Measurements from ENCODE around the gene KCNK5. TPM values are rescaled to one million over a fixed set of nuclear protein-coding genes. Genes with fewer than 3 reads are reported as not detected.

The KCNK5 gene
- total RNA-seq, 4 donors from 2014 or later = 16.7 to 20.0 (median 18.4) TPM

- peaks cover 0 to 26% (median 6%) of the 10 kb centered on the region in 4 donors for H3K4me1 ChIP-seq
- no peaks in the 10 kb centered on the region for H3K27me3 ChIP-seq
- no peak overlapping the region for H3K27ac ChIP-seq
- no peak overlapping the region for H3K4me3 ChIP-seq
- no peaks in the 10 kb centered on the region for H3K9me3 ChIP-seq
- 89 to 95% methylated on average over 5 of the region's 5 CpGs for WGBS, 2 donors
- TF ChIP-seq CTCF (IDR thresholded peaks at IDR 0.05) (no peak), EP300 (IDR thresholded peaks at IDR 0.05) (no peak), POLR2A (IDR thresholded peaks at IDR 0.05) (no peak)
- no peaks in the 10 kb centered on the region for H3K36me3 ChIP-seq
- DNase-seq (ENCODE audit: low spot score in 2 of 2) = no peak
Observed at GRCh38 chr6:39247667-39248194, 18.5 kb upstream of the KCNK5 start.

- no peaks in the 10 kb centered on the region for H3K36me3 ChIP-seq
- peak overlapping the region; percentile 24 to 85 (median 76) for H3K27ac ChIP-seq
- DNase-seq (ENCODE audit: low spot score in 2 of 2) = peak; percentile 71 to 75
- WGBS, 2 donors = 35 to 41% methylated on average over 9 of the region's 9 CpGs
- H3K4me1 ChIP-seq = peaks cover 0 to 50% (median 20%) of the 10 kb centered on the region in 4 donors
- H3K4me3 ChIP-seq = no peak overlapping the region
- no peaks in the 10 kb centered on the region for H3K9me3 ChIP-seq
- TF ChIP-seq POLR2A (IDR thresholded peaks at IDR 0.05) (no peak), EP300 (IDR thresholded peaks at IDR 0.05) (peak in 1 of 2 donors; percentile 84), CTCF (IDR thresholded peaks at IDR 0.05) (peak in 1 of 5 experiments; percentile 23)
- H3K27me3 ChIP-seq = no peaks in the 10 kb centered on the region
Observed at GRCh38 chr6:39243809-39244208, 14.5 kb upstream of the KCNK5 start.

GRCh38 chr6:39240155-39240757 lies 11.0 kb upstream of the KCNK5 start:
- no peaks in the 10 kb centered on the region for H3K36me3 ChIP-seq
- DNase-seq (ENCODE audit: low spot score in 2 of 2) = no peak
- H3K4me3 ChIP-seq = no peak overlapping the region
- H3K27me3 ChIP-seq = no peaks in the 10 kb centered on the region
- TF ChIP-seq CTCF (IDR thresholded peaks at IDR 0.05) = no peak
- H3K27ac ChIP-seq = peak overlapping the region; percentile 29 to 88 (median 72)
- peaks cover 0 to 54% (median 22%) of the 10 kb centered on the region in 4 donors for H3K4me1 ChIP-seq
- H3K9me3 ChIP-seq = no peaks in the 10 kb centered on the region
- WGBS, 2 donors = 54 to 61% methylated on average over 3 of the region's 3 CpGs

GRCh38 chr6:39239527-39240154 lies 10.4 kb upstream of the KCNK5 start:
- no peaks in the 10 kb centered on the region for H3K9me3 ChIP-seq
- TF ChIP-seq EP300 (IDR thresholded peaks at IDR 0.05) (peak in 1 of 2 donors; percentile 88), POLR2A (IDR thresholded peaks at IDR 0.05) (no peak), CTCF (IDR thresholded peaks at IDR 0.05) (no peak)
- no peak for DNase-seq (ENCODE audit: low spot score in 2 of 2)

GRCh38 chr6:39236742-39237141 lies 7.5 kb upstream of the KCNK5 start:
- WGBS, 2 donors = 91 to 93% methylated on average over 3 of the region's 3 CpGs

More at GRCh38 chr6:39239527-39240154, 10.4 kb upstream of the KCNK5 start:
- Histone ChIP-seq H3K27ac (peak overlapping the region; percentile 29 to 88 (median 72)), H3K27me3 (no peaks in the 10 kb centered on the region), H3K36me3 (no peaks in the 10 kb centered on the region), H3K4me1 (peaks cover 0 to 50% (median 22%) of the 10 kb centered on the region in 4 donors), H3K4me3 (no peak overlapping the region)
- 38 to 40% methylated on average over 6 of the region's 7 CpGs for WGBS, 2 donors

More at GRCh38 chr6:39236742-39237141, 7.5 kb upstream of the KCNK5 start:
- H3K4me1 ChIP-seq = peaks cover 0 to 26% (median 16%) of the 10 kb centered on the region in 4 donors
- H3K27ac ChIP-seq = peak overlapping the region in 1 of 4 donors; percentile 43
- TF ChIP-seq POLR2A (IDR thresholded peaks at IDR 0.05) (no peak), CTCF (IDR thresholded peaks at IDR 0.05) (no peak), EP300 (IDR thresholded peaks at IDR 0.05) (no peak)
- DNase-seq (ENCODE audit: low spot score in 2 of 2) = no peak
- no peaks in the 10 kb centered on the region for H3K9me3 ChIP-seq
- H3K27me3 ChIP-seq = no peaks in the 10 kb centered on the region
- no peaks in the 10 kb centered on the region for H3K36me3 ChIP-seq
- H3K4me3 ChIP-seq = no peak overlapping the region

Measured in tibial nerve (tissue), 4 donors.